ENCODE measurements around the gene SREBF1.

Gene SREBF1

GRCh38 chr17:17770632-17771044 lies 66.1 kb downstream of the SREBF1 start:
- H4K20me1 ChIP-seq (ENCODE audit: insufficient read depth, low read length), result peaks cover 95% of the 10 kb centered on the region

DNA sequence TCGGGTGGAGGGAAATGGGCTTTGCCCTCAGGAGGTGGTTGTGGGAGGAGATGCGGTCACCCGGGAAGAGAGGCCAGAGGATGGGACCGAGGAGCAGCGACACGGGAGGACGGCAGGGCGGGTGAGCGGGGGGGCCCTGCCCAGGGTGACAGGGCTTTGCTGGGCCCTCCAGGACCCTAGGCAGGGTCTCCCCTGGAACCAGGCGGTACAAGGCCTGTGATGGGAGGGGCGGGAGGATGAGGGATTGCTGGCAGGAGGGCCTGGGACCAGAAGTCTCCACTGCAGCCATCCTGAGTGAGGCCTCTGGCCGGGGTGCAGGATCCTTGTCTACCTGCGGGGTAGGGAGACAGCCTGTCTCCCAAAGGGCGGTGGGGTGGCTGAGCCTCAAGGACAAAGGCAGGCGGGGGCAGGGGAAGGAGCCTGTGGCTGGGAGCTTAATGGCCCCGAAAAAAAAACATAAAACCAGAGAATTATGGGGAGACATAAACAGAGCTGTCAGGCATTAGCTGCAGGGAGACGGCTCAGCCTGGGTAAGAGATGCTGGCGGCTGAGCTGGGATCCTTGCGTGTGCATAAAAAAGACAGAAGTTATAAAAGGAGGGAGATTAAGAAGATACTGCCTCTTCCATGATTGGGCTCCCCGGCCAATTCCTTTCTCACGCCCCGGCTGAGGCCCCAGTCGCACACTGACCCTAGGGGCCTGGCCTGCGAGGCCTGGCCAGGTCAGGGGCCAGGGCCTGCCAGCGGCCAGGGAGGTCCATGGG lies 66.7 kb downstream of the SREBF1 start:
- TF ChIP-seq EZH2 (IDR thresholded peaks at IDR 0.05; ENCODE audit: borderline replicate concordance, low read depth, low read length, severe bottlenecking) (no peak), CTCF (IDR thresholded peaks at IDR 0.05; ENCODE audit: borderline replicate concordance, extremely low read depth, low read length, poor library complexity, severe bottlenecking) (no peak)
- Histone ChIP-seq H3K36me3 (ENCODE audit: insufficient read depth, low read length) (peaks cover 13% of the 10 kb centered on the region), H3K4me2 (ENCODE audit: insufficient read depth, low read length) (no peak overlapping the region), H3K9ac (ENCODE audit: low read depth, low read length) (no peak overlapping the region), H3K79me2 (ENCODE audit: insufficient read depth, low read length) (peaks cover 96% of the 10 kb centered on the region), H3K27ac (ENCODE audit: low read length) (no peak overlapping the region), H4K20me1 (ENCODE audit: insufficient read depth, low read length) (peaks cover 96% of the 10 kb centered on the region), H3K4me3 (ENCODE audit: low read depth in 1 of 2, low read length in 2 of 2) (no peak overlapping the region), H3K9me3 (ENCODE audit: insufficient read depth, low read length, severe bottlenecking) (no peaks in the 10 kb centered on the region), H3K27me3 (ENCODE audit: insufficient read depth, low read length, poor library complexity) (no peaks in the 10 kb centered on the region), H2AFZ (ENCODE audit: low read depth, low read length) (no peak overlapping the region), H3K4me1 (ENCODE audit: insufficient read depth, low read length) (no peaks in the 10 kb centered on the region)
- no peak for DNase-seq
- ATAC-seq (ENCODE audit: insufficient read depth, low read depth), result no peak

More at GRCh38 chr17:17770632-17771044, 66.1 kb downstream of the SREBF1 start:
- DNase-seq (no peak), ATAC-seq (ENCODE audit: insufficient read depth, low read depth) (no peak)
- Histone ChIP-seq H3K79me2 (ENCODE audit: insufficient read depth, low read length) (peaks cover 90% of the 10 kb centered on the region), H3K4me3 (ENCODE audit: low read depth in 1 of 2, low read length in 2 of 2) (no peak overlapping the region), H3K9me3 (ENCODE audit: insufficient read depth, low read length, severe bottlenecking) (no peaks in the 10 kb centered on the region), H3K27ac (ENCODE audit: low read length) (no peak overlapping the region), H3K4me2 (ENCODE audit: insufficient read depth, low read length) (no peak overlapping the region), H3K36me3 (ENCODE audit: insufficient read depth, low read length) (peaks cover 8% of the 10 kb centered on the region), H3K9ac (ENCODE audit: low read depth, low read length) (no peak overlapping the region), H3K4me1 (ENCODE audit: insufficient read depth, low read length) (no peaks in the 10 kb centered on the region), H2AFZ (ENCODE audit: low read depth, low read length) (no peak overlapping the region), H3K27me3 (ENCODE audit: insufficient read depth, low read length, poor library complexity) (no peaks in the 10 kb centered on the region)
- TF ChIP-seq EZH2 (IDR thresholded peaks at IDR 0.05; ENCODE audit: borderline replicate concordance, low read depth, low read length, severe bottlenecking) (no peak), CTCF (IDR thresholded peaks at IDR 0.05; ENCODE audit: borderline replicate concordance, extremely low read depth, low read length, poor library complexity, severe bottlenecking) (no peak)

- DNase-seq, result no peak
- Histone ChIP-seq H4K20me1 (ENCODE audit: insufficient read depth, low read length) (peaks cover 90% of the 10 kb centered on the region), H3K27me3 (ENCODE audit: insufficient read depth, low read length, poor library complexity) (no peaks in the 10 kb centered on the region), H3K4me3 (ENCODE audit: low read depth in 1 of 2, low read length in 2 of 2) (no peak overlapping the region), H3K9ac (ENCODE audit: low read depth, low read length) (no peak overlapping the region), H3K9me3 (ENCODE audit: insufficient read depth, low read length, severe bottlenecking) (no peaks in the 10 kb centered on the region), H3K36me3 (ENCODE audit: insufficient read depth, low read length) (peaks cover 23% of the 10 kb centered on the region), H3K4me2 (ENCODE audit: insufficient read depth, low read length) (no peak overlapping the region), H2AFZ (ENCODE audit: low read depth, low read length) (no peak overlapping the region), H3K79me2 (ENCODE audit: insufficient read depth, low read length) (peaks cover 96% of the 10 kb centered on the region), H3K4me1 (ENCODE audit: insufficient read depth, low read length) (no peaks in the 10 kb centered on the region), H3K27ac (ENCODE audit: low read length) (no peak overlapping the region)
- TF ChIP-seq CTCF (IDR thresholded peaks at IDR 0.05; ENCODE audit: borderline replicate concordance, extremely low read depth, low read length, poor library complexity, severe bottlenecking), result no peak
- ATAC-seq (ENCODE audit: insufficient read depth, low read depth), result no peak
These were observed 68.2 kb downstream of the SREBF1 start for GRCh38 chr17:17768424-17769088.
